Right forelimb (tissue), 1 donor: ENCODE data around the gene ZNF792.
"Not testable (repeated sequence)": the region's sequence is repeated elsewhere in the genome, so short reads cannot be mapped to it uniquely, and the experiment has no call there.

Experiments used
- DNase-seq: peaks from one replicate; pipeline ENCODE4 v3.0.0-alpha.2; 2018

Gene ZNF792

DNA sequence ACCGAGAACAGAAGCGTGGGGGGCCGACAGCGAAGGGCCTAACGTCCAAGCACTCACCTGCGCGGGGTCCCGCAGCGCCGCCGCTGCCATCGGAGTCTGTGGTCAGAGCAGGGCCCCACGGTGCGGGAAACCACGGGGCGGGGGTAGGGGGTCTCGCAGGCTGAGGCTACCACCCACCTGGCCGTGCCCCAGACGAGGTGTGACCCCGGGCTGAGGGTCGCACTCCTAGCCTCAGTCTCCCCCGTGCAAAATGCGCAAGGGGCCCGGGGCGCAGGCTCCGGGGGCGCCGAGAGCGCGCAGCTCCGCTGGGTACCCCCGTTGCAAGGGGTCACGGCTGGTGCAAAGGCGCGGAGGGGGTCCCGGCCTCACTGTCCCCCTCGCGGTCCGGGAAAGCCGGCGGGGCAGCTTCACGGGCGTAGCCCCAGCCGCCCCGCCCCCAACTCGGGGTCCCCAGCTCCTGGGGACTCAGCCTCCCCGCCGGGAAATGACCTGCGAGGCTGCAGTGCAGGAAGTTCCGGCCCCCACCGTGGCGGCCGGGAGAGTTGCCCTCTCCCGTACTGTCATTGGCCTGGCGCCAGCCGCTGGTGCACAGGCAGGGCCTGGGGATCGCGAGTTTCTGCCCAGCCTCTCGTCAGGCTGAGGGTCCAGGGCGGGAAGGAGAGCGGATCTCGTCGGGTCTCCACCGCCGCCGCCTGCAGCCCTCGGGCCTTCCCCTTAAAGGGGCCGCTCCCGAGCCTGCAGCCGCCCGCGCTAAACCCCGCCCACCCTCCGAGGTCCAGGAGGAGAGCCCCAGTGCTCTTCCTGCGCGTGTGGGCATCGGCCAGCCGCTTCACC, at the start of gene ZNF792:
Gene ZNF792 (minus strand): TSS at position 657 of the 834 bp plus-strand sequence. CDS start 567 bp downstream, at position 90.
- DNase-seq = peak; percentile 75

DNA sequence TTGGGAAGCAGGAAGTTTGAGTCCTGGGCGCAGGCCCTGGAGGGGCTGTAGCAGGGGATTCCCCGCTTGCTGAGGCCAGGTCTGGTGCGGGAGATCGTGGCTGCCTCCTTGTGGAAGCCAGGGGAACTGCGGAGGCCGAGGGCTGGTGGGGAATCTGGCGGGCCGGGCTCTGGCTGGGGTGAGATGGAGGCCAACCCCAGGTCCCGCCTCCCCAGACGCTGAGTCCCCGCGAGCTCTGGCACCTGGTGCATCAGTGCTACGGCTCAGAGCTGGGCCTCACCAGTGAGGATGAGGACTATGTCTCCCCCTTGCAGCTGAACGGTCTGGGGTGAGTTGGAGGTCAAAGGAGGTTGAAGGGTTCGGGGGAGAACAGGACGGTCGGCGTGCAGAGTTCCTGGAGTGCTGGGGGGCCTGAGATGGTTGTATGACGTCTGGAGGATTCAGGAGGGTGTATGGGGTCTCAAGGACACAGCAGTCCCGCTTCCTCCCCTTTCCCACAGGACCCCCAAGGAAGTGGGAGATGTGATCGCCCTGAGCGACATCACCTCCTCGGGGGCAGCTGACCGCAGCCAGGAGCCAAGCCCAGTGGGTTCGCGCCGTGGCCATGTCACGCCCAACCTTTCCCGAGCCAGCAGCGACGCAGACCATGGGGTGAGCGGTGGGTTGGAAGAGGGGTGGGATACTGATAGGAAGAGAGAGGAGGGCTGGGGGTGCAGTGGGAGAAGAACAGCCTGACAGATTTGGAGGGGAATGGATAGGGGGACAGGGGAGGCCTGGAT, 49.2 kb upstream of the ZNF792 start:
- DNase-seq = peak; percentile 78

DNA sequence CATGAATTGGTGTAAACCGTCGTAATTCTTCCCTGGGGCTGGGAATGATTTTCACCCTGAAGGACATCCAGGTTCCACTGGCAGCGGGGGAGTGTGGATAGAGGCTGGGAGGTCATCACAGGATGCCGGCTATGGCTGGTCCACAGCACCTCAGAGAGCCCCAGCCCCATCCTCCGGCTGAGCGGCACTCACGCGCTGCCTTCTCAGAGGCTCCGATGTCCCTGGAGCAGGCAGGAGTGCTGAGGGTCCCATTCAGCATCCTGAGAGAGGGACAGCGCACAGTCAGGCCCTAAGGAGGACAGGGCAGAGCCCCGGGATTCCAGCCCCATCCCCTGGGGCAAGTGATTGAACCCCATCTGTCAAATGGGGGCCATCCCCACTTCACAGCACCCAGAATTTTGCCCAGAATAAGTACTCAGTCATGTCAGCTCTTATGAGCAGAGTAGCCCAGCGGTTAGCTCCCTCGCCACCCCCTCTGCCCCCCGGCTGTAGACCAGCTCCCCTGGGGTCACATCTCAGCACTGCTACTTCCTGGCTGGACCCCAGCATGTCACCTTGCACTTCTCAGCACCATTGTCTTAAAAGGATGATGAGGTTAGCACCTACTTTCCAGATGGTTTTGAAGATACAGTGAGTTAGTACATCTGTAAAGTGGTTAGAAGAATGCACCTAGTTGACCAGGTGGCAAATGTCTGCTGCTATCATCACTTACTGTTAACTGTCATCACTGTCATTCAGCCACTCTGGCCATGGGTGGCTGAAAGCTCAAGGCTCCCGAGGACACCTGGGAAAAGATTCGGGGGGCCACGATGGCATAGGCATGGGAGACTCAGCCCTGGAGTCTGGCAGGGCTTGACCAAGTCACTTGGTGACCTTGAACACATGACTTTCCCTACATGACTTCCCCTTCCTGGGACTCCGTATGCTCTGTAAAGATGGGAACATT, 48.0 kb upstream of the ZNF792 start:
- DNase-seq = no peak

DNA sequence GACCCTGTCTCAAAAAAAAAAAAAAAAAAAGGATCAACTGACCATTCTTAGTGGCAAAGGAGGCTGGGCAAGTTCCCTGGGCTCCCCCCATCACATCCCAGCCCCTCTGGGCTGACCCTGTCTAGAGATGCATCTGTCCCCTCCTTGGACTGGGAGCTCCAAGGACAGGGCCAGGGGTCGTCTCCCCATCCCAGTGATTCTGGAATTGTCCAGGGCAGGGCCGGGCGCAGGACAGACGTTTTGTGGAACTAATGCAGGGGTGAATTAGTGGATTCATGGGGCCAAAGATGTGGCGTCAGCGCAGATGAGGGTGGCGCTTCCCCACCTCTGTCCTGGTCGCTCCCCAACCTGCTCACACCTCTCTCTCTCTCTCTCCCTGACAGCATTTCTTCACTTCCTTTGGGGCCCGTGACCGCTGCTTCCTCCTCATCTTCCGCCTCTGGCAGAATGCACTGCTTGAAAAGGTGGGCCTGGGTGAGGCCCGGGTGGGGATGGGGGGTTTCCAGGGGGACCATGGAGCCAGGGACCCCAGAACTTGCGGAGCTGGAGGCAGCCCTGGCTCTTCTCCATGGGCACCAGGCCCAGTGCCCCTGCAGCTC, 47.2 kb upstream of the ZNF792 start:
- no peak for DNase-seq

DNA sequence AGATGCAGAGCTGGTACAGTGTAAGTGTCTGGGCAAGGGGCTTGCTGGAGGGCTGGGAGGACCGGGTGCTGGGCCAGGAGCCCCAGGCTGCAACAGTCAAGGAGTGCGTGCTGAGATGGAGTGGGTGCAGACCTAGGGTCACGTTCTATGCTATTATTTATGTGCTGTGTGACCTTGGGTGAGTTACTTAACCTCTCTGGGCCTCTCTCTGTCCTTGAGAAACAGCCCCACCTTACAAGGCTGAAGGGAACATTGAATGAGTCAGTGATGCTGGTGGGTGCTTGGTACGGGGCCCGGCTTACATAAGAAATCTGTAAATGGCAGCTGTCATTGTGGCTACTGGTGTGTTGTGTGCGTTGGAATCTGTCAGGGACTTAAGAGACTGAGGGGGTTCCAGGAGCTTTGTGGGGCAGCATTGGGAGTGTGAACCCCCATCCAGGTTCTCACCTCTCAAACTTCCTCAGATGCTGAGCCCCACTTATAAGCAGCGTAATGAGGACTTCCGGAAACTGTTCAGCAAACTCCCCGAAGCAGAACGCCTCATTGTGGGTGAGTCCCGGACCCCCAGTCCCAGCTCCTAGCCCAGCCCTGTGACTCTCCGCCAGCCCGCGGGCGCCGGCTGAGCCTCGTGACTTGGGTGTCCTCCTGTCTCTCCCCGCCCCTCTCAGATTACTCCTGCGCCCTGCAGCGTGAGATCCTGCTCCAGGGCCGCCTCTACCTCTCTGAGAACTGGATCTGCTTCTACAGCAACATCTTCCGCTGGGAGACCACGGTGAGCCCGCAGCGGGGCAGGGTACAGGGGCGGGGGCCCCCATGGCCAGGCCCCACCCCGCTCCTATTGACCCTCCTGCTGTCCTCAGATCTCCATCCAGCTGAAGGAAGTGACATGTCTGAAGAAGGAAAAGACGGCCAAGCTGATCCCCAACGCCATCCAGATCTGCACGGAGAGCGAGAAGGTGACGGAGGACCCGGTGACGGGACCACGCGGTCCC, 45.7 kb upstream of the ZNF792 start:
- DNase-seq = no peak

DNA sequence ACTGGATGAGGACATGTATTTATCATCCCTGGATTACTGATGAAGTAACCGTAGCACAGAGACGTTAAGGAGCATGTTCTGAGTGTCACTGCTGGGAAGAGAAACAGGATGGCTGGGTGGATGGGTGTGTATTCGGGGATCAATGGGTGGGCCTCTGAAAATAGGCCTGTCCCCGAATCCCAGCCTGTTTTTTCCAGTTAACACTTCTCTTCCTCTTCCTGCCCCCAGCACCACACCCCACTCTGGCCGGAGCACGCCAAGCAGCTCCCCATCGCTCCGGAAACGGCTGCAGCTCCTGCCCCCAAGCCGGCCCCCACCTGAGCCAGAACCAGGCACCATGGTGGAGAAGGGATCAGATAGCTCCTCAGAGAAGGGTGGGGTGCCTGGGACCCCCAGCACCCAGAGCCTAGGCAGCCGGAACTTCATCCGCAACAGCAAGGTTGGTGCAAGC, 44.9 kb upstream of the ZNF792 start:
- DNase-seq = no peak

DNA sequence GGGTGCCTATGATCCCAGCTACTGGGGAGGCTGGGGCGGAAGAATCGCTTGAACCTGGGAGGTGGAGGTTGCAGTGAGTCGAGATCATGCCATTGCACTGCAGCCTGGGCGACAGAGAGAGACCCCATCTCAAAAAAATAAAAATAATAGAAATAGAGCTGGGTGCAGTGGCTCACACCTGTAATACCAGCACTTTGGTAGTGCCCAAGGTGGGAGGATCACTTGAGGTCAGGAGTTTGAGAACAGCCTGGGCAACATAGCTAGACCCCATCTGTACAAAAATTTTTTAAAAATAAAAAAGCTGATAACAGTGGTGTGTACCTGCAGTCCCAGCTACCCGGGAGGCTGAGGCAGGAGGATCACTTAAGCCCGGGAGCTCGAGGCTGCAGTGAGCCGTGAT, 43.4 kb upstream of the ZNF792 start:
- not testable (repeated sequence) for DNase-seq

DNA sequence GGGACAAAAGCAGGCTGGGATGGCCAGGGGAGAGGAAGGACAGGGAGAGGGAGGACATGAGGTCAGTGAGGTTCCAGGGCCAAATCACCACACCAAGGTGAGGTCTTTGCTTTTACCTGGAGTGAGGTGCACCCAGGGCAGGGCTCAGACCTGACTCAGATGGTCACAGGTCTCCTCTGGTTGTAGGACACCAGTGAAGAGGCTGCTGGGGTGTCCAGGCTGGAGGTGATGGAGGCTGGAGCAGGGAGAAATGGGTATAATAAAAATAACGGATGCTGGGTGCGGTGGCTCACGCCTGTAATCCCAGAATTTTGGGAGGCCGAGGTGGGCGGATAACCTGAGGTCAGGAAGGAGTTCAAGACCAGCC, 43.0 kb upstream of the ZNF792 start:
- no peak for DNase-seq

DNA sequence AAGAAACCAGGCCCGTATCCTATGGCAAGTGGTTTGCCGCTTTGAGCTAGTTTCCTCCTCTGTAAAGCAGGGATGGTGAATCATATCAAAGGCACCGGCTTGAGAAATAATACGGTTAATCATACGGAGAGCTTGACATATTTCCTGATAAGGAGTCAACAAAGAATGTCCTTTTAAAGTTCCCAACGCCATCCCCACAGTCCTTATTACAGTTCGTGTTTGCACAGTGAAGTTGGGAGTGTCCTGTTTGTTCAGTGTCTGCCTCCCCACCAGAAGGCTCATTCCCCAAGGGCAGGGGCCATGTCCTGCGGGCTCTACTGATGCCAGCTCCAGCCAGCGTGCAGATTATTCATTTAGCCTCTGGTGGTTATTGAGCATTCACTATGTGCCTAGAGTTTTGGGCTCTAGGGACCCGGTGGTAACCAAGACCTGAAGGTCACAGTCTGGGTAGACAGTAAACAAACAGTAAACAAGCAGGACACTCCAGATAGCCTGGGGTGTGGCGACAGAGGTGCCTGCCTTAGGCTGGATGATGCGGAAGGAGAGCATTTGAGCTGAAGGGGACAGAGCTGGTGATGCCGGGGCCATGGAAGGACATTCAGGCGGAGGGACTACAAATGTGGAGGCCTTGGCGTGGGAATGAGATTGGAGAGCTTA, 42.4 kb upstream of the ZNF792 start:
- DNase-seq = no peak

DNA sequence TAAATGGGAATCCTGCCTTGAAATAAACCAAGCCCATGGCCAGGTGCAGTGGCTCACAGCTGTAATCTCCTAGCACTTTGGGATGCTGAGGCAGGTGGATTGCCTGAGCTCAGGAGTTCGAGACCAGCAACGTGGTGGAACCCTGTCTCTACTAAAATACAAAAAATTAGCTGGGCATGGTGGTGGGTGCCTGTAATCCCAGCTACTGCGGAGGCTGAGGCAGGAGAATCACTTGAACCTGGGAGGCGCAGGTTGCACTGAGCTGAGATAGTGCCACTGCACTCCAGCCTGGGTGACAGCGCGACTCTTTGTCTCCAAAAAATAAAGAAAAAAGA, 41.9 kb upstream of the ZNF792 start:
- not testable (repeated sequence) for DNase-seq

DNA sequence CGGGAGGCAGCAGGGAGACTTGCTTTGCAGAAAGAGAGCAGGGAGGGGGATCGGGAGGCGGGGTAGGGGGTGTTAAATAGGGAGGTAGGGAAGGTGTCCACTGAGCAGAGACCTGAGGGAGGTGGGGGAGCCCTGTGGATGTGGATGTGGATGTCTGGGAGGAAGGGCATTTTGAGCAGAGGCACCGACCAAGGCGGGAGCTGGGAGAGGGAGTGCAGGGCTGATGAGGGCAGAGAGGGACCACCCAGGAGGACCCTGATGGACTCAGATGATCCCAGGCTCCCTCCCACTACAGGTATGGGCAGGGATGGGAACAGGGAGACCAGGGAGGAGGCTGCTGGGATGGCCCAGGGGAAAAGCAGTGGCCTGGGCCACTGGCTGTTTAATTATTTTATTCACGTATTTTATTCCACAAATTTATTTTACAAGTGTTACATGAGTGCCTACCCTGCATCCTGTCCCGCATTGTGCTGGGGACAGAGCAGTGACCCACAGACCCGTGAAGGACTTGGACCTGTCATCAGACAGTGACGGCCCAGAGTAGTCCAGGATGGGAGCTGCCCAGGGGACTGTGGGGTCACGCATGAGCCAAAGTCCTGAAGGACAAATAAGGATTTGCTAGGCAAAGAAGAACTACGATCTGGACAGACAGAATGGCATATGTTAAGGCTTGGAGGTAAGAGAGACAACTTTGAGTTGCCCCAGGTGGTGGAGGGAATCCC, 41.4 kb upstream of the ZNF792 start:
- DNase-seq = no peak

DNA sequence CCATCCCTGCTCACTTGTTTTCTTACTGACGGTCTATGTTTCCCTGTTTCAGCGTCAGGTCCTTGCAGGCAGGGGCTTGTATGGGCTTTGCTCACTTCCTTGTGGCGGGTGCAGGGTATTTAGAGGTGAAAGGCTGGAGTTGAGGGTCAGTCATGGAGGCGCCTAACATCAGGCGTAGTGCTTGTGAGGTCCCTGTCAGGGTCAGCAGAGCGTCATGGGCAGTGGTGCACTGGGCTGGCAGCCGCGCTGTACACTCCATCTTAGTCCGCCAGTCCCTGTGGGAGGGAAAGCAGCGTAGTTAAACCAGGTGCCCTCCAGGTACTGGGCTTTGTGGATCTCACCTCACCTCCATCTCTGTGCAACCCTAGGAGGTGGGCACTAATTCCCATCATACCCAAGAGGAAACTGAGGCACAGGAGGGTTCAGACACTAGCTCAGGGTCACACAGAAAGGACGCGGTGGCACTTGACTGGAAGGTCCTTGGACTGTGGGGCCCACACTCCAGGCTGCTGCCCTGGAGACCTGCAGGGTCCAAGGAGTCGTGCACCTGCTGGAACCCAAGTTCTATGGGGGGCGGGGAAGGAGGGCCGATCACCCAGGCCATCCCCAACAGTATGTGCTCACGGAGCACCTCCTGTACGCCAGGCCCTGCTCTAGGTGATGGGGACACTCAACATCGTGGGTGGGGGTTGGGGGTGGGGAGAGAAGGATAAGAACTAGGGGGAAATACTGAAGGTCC, 40.7 kb upstream of the ZNF792 start:
- no peak for DNase-seq

DNA sequence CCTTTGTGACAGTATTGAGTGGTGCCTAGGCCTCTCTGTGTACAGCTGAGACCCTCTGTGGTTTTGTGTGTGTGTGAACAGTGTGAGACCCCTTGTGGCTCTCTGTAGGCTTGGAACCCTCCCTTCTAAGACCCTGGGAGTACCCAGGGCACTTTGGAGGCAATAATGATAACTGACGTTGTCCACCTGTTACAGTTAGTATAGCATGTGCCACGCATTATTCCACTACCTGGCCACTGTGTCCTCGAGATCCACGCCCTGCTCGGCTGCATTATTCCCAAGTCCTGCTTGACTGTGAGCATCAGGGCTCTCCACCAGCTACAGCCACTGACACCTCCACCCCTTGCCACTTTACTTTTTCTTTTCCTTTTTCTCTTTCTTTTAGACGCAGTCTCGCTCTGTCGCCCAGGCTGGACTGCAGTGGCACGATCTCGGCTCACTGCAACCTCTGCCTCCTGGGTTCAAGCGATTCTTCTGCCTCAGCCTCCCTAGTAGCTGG, 38.1 kb upstream of the ZNF792 start:
- no peak for DNase-seq

DNA sequence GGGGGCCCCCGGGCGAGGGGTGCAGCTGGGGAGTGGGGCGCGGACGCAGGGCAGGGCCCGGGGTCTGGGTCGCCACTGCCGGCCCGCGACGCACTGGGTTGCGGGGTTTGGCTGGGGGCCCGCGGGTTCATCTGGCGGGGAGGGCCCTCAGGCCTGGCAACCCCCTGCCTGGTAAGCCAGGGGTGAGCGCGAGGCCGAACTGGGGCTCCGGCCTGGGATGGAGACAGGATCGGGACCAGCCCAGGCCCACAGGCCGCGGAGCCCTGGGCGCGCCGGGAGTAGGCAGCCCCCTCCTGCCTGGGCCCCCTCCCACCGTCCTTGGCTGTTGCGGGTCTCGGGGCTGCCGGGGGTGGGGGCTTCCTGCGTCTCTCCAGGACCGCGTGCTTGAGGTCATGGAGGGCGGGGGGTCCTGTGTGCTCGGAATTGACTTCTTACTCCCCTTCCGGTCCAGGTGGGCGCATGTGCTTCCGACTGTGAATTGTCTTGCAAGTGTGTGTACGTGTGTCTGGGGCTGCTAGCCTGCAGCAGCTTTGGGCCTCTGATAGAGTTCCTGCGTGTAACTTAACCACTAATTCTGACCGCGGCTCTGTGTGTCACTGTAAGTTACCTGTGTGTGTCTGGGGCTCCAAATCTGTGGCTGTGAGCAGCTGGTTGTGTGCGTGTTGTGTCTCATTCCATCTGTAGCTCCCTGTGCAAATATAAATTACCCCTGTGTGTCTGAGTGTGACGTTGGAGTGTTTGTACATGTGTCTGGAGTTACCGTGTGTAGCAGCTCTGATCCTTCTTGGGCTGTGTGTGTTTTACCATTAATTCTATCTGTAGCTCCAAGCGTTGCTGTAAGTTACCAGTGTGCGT, 36.8 kb upstream of the ZNF792 start:
- DNase-seq = peak; percentile 64

DNA sequence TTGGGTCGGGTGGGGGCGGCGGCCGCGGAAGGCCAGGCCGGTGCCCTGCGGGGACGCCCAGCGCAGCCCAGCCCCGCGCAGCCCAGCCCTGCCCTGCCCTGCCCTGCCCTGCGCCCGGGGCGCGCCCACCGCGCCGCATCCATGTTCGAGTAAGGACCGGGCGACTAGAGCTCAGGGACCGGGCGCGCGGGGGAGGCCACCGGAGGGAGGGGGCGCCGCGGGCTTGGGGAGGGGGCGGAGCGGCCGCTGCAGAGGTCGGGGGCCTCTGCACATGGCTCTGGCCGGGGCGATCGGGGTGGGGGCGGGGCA, 36.3 kb upstream of the ZNF792 start:
- no peak for DNase-seq

DNA sequence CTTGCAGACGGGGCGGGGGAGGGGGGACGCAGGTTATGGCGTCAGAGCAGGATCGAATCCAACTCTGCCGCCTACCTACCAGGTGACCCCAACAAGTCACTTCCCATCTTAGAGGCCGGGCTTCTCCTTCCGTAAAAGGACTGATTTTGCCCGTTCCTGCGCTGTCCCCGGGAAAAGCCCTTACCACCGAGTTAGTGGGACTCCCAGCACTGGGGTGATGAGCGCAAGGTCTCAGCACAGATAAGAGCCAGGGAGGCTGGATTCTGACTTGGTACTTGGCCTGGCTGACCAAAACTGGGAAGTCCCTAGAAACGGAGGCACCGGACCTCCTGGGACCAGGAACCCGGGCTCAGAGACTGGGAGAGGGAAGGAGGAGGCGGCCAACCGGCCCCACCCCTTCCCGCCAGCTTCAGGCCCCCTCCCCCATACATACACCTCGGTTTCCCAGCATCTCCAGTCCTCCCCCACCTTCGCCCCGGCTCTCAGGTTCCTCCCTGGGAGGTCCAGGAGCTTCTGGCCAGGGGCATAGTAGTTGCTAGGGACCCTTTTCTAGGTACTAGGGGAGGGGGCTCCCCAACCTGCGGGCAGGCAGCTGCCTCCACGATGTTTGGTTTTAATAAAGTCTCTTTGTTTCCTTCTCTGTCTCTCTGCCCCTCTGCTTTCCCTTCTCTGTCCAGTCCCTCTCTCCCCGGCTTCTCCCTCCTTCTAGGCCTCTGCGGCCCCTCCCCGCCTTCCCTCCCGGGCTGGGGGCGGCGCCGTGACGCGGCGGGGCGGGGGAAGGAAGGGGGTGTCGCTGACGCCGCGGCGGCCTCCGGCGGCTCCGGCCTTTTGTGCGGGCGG, 35.7 kb upstream of the ZNF792 start, which contains the start of gene GRAMD1A:
Gene GRAMD1A (plus strand): TSS at position 826 of the 840 bp plus-strand sequence. CDS start 156 bp downstream, outside the sequence.
- peak; percentile 92 for DNase-seq
